ENCODE results near the gene SPEG.
"Not testable (repeated sequence)": the region's sequence is repeated elsewhere in the genome, so short reads cannot be mapped to it uniquely, and the experiment has no call there.

Gene SPEG

DNA sequence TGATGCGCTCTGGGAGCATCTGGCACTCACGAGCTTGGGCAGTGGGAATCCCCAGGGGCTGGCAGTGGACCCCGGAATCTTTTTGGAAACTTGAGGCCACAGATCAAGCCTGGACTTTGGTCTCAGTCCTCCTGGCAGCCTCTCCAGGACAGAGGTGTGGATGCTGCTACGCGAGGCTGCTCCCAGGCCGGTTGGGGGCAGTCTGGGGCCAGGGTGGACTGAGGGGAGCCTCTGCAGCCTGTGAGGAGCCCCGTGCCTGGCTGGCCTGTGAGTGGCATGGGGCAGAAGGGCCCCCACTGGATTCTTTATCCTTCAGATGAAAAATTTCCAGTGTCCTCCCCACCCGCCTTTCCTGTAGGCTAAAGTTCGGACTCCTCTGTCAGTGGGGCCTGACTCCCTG, 29.2 kb upstream of the SPEG start:
- DNase-seq = no peak

GRCh38 chr2:219405958-219406860, 28.4 kb upstream of the SPEG start:
- no peak for DNase-seq

- no peak for DNase-seq
Observed at GRCh38 chr2:219406861-219407230, 27.8 kb upstream of the SPEG start.

GRCh38 chr2:219407343-219407742, 27.3 kb upstream of the SPEG start:
- DNase-seq = not testable (repeated sequence)

DNA sequence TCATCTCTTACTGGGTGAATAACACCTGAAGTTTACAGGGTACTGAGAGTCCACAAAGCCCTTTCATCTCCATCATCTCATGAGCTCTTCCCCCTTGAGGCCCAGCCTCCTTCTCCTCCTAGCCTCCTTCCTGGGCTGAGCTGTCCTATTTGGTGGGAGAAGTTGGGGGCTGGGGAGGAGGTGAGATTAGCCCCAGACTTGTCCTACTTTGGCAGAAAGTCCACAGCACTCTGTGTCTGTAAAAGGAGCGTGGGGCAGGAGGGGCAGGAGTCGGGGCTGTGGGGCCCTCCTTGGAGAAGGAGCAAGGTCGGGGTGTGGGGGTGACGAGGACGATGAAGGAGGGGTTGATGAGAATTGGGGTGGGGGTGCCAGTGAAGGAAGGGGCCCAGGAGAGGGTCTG, 26.4 kb upstream of the SPEG start:
- no peak for DNase-seq

DNA sequence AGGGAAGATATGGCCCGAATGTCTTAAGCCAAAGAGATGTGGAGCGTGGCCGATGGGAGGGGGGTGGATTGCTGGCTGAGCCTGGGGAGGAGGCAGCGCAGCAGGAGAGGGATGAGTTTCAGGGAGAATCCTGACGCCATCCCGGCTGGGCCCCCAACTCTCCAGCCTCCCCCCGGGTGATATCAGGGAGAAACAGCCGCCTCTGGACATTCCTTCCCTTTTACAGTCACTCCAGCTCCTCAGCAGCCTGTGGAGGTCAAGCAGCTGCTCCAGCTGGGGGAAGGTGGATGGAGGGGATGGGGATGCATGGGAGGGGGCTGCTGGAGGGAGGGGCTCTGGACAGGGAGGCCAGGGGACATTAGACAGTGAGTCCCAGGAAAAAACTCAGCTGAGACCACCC, 26.0 kb upstream of the SPEG start:
- DNase-seq = no peak

GRCh38 chr2:219409619-219410018, 25.0 kb upstream of the SPEG start:
- no peak for DNase-seq

DNA sequence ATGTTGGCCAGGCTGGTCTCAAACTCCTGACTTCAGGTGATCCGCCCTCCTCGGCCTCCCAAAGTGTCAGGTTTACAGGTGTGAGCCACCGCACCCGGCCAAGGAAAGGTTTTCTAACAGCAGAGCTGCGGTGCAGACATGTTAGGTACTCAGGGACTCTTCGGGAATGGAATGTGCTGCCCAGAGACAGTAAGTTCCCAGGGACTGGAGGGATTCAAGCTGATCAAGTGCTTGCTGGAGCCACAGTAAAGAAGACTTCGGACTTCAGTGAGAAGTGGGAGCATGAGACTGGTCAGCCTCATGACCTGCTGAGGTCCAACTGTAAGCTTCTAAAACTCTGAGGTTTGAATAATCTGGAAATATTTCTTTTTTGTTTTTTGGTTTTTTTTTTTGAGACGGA, 24.3 kb upstream of the SPEG start:
- no peak for DNase-seq

DNA sequence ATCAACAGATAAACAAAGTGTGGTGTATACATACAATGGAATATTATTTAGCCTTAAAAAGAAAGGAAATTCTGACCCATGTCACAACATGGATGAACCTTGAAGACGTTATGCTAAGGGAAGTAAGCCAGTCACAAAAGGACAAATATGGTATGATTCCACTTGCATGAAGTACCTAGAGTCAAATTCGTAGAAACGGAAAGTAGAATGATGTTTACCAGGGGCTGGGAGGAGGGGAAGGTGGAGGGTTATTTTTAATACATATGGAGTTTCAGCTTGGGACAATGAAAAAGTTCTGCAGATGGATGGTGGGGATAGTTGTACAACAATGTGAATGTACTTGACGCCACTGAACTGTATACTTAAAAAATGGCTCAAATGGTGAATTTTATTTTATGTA, 19.8 kb upstream of the SPEG start:
- DNase-seq = no peak

- no peak for DNase-seq
Observed at GRCh38 chr2:219415580-219416234, 18.9 kb upstream of the SPEG start.

- DNase-seq = no peak
Observed at GRCh38 chr2:219416235-219416602, 18.4 kb upstream of the SPEG start.

- DNase-seq = no peak
Observed at GRCh38 chr2:219416938-219417337, 17.7 kb upstream of the SPEG start.

- DNase-seq = no peak
Observed at GRCh38 chr2:219417374-219417773, 17.3 kb upstream of the SPEG start.

DNA sequence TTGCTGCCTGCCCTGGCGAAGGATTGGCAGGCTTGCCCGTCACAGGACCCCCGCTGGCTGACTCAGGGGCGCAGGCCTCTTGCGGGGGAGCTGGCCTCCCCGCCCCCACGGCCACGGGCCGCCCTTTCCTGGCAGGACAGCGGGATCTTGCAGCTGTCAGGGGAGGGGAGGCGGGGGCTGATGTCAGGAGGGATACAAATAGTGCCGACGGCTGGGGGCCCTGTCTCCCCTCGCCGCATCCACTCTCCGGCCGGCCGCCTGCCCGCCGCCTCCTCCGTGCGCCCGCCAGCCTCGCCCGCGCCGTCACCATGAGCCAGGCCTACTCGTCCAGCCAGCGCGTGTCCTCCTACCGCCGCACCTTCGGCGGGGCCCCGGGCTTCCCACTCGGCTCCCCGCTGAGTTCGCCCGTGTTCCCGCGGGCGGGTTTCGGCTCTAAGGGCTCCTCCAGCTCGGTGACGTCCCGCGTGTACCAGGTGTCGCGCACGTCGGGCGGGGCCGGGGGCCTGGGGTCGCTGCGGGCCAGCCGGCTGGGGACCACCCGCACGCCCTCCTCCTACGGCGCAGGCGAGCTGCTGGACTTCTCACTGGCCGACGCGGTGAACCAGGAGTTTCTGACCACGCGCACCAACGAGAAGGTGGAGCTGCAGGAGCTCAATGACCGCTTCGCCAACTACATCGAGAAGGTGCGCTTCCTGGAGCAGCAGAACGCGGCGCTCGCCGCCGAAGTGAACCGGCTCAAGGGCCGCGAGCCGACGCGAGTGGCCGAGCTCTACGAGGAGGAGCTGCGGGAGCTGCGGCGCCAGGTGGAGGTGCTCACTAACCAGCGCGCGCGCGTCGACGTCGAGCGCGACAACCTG, 16.3 kb upstream of the SPEG start, which contains the start of gene DES:
TSS of gene DES (plus strand) at position 223 of the 857 bp plus-strand sequence. CDS start at position 309, 86 bp downstream.
- DNase-seq = peak; percentile 74

- DNase-seq = no peak
Observed at GRCh38 chr2:219419012-219419324, 15.7 kb upstream of the SPEG start.

DNA sequence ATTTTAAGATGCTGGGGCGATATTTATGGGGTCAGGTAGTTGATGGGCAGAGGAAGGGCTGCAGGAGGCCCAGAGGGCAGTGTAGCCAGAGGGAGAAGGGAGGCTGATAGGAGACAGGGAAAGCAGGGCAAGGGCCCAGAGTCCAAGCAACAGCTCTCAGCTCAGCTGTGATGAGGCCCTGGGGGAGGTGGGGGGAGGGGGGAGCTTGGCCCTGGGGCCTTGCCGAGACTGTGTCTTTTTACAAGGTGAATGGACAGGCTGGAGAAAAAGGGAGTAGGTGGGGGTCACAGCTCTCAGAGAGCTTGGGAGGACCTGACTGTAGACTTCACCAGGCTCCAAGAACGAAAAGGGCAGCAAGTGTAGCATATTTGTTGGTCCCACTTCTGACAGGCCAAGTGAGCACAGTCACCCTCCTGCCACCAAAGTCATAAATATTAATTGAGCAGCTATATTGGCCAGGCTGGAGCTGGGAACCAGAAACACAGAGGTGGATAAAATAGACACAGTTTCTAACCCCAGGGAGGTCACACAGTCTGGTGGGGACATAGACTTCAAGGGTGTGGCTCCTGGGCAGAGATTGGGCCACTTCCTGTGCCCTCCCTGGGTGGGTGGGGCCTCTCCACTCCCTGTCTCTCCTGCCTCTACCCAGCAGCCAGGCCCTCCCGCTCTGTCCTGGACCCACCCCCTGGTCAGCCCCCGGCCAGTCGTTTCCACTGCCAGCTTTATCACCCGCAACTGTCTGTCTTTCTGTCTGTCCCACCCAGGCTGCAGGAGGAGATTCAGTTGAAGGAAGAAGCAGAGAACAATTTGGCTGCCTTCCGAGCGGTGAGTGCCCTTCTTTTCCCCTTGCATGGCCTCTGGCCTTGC, 15.1 kb upstream of the SPEG start:
- no peak for DNase-seq

- no peak for DNase-seq
Observed at GRCh38 chr2:219420687-219421086, 14.0 kb upstream of the SPEG start.

- DNase-seq = no peak
Observed at GRCh38 chr2:219421323-219421722, 13.3 kb upstream of the SPEG start.

DNA sequence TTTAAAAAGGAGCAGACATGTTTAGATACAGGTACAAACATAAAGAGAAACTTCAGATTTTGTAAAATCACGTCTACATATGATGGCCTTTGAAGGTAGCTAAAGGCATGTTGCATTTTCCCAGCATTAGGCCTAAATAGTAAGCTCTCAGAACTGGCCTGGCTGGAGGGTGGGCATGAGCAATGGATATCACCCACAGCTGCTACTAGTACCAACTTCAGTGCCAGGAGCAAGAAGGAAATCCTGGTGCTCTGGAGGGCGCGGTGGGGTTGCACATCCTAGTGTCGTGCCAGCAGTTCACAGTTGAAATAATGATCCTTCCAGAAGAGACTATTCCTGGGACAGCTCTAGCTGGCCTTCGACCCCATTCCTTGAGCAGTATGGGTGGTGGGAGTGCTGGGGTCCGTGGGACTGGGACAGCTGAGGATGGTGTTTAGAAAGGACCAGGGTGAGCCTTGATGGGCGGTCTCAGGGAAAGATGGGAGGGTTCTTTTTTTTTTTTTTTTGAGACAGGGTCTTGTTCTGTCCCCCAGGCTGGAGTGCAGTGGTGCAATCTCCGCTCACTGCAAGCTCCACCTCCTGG, 11.6 kb upstream of the SPEG start:
- no peak for DNase-seq

DNA sequence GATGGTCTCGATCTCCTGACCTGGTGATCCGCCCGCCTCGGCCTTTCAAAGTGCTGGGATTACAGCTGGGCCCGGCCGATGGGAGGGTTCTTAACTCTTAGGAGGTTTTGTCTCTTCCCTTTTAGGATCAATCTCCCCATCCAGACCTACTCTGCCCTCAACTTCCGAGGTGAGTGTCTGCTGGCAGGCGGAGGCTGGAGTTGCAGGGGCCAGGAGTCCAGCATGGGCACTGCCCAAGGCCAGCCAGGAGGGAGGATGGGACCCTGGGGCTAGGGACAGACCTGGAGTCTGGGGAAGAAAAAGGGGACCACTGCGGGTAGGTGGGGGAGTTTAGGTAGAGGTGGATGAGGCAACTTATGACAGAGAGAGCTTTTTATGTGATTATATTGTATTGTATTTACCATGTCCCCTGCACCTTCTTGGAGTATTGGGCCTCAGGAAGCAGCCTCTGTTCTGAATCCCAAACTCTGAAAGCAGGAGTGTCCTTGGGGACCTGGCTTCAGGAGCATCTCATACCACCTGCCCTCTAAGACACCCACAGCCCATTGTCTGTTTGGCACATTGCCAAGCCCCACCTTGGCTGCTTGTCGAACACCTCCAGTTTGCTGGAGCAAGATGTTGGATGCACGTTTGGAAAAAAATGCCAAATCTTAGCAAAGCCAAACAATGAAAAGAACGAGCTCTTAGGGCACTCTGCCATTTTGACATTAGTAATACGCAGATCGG, 10.8 kb upstream of the SPEG start:
- DNase-seq = no peak

All from left hindlimb (tissue), 1 donor.